Measurements from ENCODE around the gene ZNF827. TPM values are rescaled to one million over a fixed set of nuclear protein-coding genes. Genes with fewer than 3 reads are reported as not detected.

Gene ZNF827
- total RNA-seq, 2 donors from 2014 or later, result 10.3 to 37.1 TPM

DNA sequence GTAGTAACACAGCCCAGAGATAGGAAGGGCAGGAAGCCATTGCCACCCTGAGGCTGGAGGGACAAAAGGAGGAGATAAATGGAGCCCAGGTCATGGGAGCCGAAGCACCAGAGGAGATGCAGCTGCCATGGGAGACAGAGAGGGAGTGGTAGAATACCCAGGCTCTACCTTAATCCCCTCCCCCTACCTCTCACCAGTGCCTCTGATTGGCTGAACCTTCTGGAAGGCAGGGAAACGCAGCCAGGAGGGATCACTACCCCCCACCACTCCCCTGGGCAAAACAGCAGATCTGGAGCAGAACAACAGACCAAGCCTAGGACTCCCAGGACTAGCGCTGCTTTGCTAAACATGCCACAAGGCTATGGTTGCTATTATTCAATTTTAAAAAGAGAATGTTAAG, 114.2 kb downstream of the ZNF827 start:
- peaks cover 87% of the 10 kb centered on the region for H3K36me3 Mint-ChIP-seq (ENCODE audit: low read depth)

DNA sequence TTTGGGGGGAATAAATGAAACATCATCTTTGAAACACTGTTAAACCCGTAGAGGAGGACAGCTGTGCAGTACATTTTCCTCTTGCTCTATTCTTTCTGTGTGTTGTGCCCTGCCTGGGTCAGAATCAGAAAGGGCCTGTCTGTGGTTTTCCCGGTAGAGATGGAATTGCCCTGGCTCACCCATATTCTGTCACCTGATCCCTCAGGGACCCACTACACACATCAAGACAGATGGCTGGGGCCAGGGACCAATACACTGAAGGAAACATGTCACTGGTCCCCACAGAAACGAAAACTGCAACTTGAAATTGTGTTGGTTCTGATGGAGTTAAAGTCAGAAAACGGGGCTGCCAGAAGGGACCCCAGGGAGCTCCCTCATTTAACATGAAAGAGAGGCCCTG, 114.9 kb downstream of the ZNF827 start:
- Mint-ChIP-seq H3K36me3 (ENCODE audit: low read depth) (peaks cover 90% of the 10 kb centered on the region), H3K9me3 (no peaks in the 10 kb centered on the region), H3K27me3 (no peaks in the 10 kb centered on the region), H3K27ac (peak overlapping the region; percentile 33), H3K4me3 (no peak overlapping the region), H3K4me1 (peaks cover 9% of the 10 kb centered on the region)
- ATAC-seq (replicated peaks), result no peak

More for the DNA sequence above, 114.2 kb downstream of the ZNF827 start:
- ATAC-seq (replicated peaks), result no peak
- peaks cover 14% of the 10 kb centered on the region for H3K4me1 Mint-ChIP-seq
- no peaks in the 10 kb centered on the region for H3K27me3 Mint-ChIP-seq
- no peaks in the 10 kb centered on the region for H3K9me3 Mint-ChIP-seq
- H3K4me3 Mint-ChIP-seq, result no peak overlapping the region
- peak overlapping the region; percentile 33 for H3K27ac Mint-ChIP-seq

DNA sequence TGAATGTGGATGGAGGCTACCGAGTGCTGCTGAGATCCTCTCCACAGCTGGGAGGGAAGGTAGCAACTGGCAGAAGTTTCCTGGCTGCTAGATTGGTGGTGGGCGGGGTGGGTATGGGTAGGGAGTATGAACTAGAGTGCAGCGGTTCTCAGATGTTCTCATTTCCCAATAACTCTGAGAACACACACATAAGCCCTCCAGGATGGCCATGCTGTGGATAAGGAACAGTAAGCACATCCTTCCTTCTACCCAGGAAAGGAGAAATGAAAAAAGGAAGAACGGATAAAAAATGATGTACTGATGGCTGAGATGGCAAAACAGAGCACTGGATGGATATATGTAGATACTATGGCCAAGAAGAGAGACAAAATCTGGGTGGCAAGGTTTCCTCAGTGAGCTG, 116.0 kb downstream of the ZNF827 start:
- no peaks in the 10 kb centered on the region for H3K4me1 Mint-ChIP-seq
- ATAC-seq (replicated peaks), result no peak
- no peaks in the 10 kb centered on the region for H3K27me3 Mint-ChIP-seq
- H3K4me3 Mint-ChIP-seq, result no peak overlapping the region
- no peak overlapping the region for H3K27ac Mint-ChIP-seq
- peaks cover 87% of the 10 kb centered on the region for H3K36me3 Mint-ChIP-seq (ENCODE audit: low read depth)
- no peaks in the 10 kb centered on the region for H3K9me3 Mint-ChIP-seq

DNA sequence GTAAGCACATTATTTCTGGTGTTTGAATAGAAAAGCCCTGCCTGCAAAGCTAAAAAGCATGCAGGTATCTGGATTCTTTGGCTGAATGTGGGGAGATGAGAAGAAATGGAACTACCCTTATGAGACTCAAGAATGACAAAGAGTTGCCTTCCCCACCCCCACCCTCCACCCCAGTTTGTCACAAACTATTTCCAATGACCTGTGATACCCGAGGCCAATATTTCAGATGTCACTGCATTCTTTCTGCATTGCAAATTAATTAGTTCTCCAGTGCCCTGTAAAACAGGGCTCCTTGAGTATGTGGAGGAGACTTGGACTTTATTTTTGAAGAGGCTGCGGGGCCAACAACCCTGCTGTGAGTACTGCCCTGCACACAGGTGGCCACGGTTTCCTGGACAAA, 116.4 kb downstream of the ZNF827 start:
- Mint-ChIP-seq H3K9me3 (no peaks in the 10 kb centered on the region), H3K4me1 (no peaks in the 10 kb centered on the region), H3K27me3 (no peaks in the 10 kb centered on the region), H3K4me3 (no peak overlapping the region), H3K27ac (no peak overlapping the region), H3K36me3 (ENCODE audit: low read depth) (peaks cover 87% of the 10 kb centered on the region)
- no peak for ATAC-seq (replicated peaks)

DNA sequence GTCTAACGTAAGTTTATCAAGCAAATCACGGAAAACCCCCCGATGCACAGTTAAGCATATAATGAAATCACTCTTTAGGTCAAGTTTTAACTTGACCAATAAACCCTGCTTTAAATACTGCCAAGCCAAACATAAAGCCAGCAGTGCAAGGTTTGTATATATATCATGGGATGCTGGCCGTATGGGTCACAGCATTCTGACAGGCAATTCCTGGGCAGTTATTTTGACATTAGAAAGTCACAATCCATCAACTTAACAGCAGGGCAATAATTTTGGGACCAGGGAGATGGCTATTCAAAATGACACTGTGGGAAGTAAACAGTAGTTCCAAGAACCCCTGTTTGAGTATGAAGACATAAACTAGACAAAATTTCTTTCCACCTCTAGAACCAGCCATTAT, 116.9 kb downstream of the ZNF827 start:
- H3K36me3 Mint-ChIP-seq (ENCODE audit: low read depth), result peaks cover 88% of the 10 kb centered on the region
- no peaks in the 10 kb centered on the region for H3K9me3 Mint-ChIP-seq
- H3K4me1 Mint-ChIP-seq, result no peaks in the 10 kb centered on the region
- no peak overlapping the region for H3K4me3 Mint-ChIP-seq
- no peak for ATAC-seq (replicated peaks)
- no peak overlapping the region for H3K27ac Mint-ChIP-seq
- H3K27me3 Mint-ChIP-seq, result no peaks in the 10 kb centered on the region

DNA sequence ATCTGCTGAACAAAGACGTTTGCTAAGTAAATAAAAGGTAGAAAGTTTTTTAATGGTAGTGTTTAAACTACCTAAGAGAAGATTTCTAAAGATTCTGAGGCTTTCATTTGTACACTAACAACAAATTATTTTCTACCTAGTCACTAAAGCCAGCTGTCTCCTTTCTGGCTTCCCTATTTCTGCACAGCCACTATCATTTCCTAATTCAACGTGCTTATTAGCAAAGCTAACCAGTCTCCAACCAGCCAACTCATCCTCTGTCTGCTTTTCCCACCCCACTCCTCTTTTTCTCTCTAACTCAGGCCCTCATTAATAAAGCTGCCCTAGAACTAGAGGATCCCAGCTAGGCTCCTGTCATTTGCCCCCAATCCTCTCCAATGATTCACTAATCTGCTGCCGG, 118.2 kb downstream of the ZNF827 start:
- ATAC-seq (replicated peaks), result no peak
- Mint-ChIP-seq H3K4me1 (peaks cover 2% of the 10 kb centered on the region), H3K27me3 (no peaks in the 10 kb centered on the region), H3K27ac (no peak overlapping the region), H3K4me3 (no peak overlapping the region), H3K36me3 (ENCODE audit: low read depth) (peaks cover 86% of the 10 kb centered on the region), H3K9me3 (no peaks in the 10 kb centered on the region)

DNA sequence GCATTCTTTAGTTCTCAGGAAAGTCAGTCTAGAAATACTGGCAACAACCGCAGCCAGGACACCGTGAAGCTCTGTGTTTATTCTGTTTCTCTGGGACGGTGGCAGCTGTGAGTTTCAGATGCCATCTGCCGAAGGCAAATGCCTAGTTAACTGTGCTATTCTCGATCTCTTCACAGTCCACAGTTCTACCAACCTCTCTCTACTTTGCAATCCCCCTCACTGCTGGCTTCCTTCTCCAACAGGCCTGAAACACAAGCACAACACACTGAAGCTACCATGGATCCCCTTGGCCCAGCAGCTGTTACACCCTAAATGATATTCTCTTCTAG, 118.8 kb downstream of the ZNF827 start:
- peaks cover 8% of the 10 kb centered on the region for H3K4me1 Mint-ChIP-seq
- H3K36me3 Mint-ChIP-seq (ENCODE audit: low read depth), result peaks cover 86% of the 10 kb centered on the region

DNA sequence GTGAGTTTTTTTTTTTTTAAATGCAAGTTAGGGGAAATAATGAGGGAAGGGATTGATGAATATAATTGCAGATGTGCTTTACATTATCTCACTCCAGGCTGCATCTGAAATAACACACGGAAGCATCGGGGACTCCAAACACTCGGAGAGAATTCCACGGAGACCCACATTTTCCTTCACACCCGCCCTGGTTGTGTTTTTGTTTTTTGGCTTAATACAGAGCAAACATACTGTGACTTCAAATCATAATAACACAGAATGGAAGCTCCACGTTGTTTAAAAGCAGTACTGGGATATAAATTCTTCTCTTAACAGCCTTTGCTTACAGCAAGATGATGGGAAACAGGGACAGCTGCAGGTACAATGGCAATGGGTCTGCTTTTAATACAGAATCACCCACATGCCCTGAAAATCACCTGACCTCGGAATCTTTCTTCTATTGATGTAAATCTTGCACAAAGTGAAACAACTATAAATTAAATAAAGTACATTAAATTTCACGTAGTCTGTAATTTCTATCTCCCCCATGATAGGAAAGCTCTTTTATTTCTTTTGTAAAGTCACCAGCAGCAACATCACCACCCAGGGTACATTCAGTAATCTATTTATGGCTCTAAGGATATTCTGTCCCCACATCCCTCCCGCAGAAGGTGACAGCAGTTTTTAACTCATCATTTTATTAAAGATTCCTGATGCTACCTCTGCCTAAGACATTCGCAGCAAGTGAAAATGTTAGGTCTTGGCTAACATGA, 119.3 kb downstream of the ZNF827 start:
- Mint-ChIP-seq H3K36me3 (ENCODE audit: low read depth) (peaks cover 89% of the 10 kb centered on the region), H3K27me3 (no peaks in the 10 kb centered on the region), H3K9me3 (no peaks in the 10 kb centered on the region), H3K27ac (no peak overlapping the region), H3K4me1 (peaks cover 8% of the 10 kb centered on the region), H3K4me3 (no peak overlapping the region)
- ATAC-seq (replicated peaks), result no peak

More for the DNA sequence above, 118.8 kb downstream of the ZNF827 start:
- H3K27me3 Mint-ChIP-seq, result no peaks in the 10 kb centered on the region
- H3K4me3 Mint-ChIP-seq, result no peak overlapping the region
- ATAC-seq (replicated peaks), result no peak
- H3K9me3 Mint-ChIP-seq, result no peaks in the 10 kb centered on the region
- no peak overlapping the region for H3K27ac Mint-ChIP-seq

DNA sequence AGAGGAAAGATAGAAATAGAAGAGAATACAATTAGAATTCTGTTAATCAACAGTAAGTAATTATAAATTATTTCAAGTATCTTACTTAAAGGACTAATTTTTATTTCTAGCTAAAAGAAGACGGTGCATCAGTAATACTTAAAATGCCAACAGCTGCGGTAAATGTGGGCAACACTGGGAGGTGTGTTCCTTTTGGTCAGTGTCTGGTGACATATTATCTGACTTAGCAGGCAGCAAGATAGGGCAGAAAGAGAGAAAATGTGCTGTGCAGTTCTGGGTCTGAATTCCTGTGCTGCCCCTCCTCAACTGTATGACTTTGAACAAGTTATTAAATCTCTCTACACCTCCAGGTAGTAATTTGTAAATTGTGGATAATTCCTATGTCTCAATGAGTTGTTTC, 120.6 kb downstream of the ZNF827 start:
- Mint-ChIP-seq H3K27me3 (no peaks in the 10 kb centered on the region), H3K27ac (no peak overlapping the region), H3K36me3 (ENCODE audit: low read depth) (peaks cover 89% of the 10 kb centered on the region), H3K4me3 (no peak overlapping the region), H3K9me3 (no peaks in the 10 kb centered on the region), H3K4me1 (peaks cover 8% of the 10 kb centered on the region)
- no peak for ATAC-seq (replicated peaks)

DNA sequence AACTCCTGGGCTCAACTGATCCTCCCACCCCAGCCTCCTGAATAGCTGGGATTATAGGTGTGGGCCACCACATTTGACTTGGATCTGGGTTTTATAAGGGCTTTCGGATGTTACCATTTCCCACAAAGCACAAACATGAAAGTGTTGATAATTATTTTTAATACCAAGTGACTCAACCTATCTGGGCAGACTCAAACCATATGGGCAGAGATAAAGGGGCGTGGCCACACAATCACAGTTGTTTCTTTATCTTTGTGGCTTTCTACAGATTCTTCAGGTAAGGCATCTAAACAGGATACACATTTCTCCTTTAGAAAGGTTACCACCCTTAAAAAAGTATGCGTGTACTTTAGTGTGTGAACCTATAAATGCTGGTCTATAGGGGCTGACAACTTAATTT, 122.5 kb downstream of the ZNF827 start:
- Mint-ChIP-seq H3K27me3 (no peaks in the 10 kb centered on the region), H3K9me3 (no peaks in the 10 kb centered on the region), H3K36me3 (ENCODE audit: low read depth) (peaks cover 87% of the 10 kb centered on the region), H3K4me1 (peaks cover 8% of the 10 kb centered on the region), H3K4me3 (no peak overlapping the region), H3K27ac (peak overlapping the region; percentile 81)
- no peak for ATAC-seq (replicated peaks)

DNA sequence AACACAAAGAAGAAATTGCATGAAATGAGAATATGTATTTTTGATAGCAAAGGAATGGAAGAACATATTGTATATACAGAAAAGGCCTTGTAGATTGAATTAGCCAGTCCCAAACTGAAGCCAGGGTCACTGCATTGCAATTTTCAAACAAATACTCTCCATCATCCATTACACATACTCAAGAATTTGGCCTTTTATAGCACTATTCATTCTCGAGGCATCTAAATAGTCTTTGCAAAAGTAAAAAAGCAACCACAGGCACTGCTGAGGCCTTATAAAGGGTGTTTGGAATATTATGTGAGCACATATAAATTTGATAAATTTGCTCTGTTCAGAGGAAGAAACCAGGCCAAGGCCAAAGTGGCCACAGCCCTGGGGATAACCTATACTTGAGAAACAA, 123.0 kb downstream of the ZNF827 start:
- H3K9me3 Mint-ChIP-seq, result no peaks in the 10 kb centered on the region
- no peaks in the 10 kb centered on the region for H3K27me3 Mint-ChIP-seq
- no peak for ATAC-seq (replicated peaks)
- peak overlapping the region; percentile 25 for H3K4me3 Mint-ChIP-seq
- H3K4me1 Mint-ChIP-seq, result peaks cover 8% of the 10 kb centered on the region
- H3K27ac Mint-ChIP-seq, result peak overlapping the region; percentile 81
- H3K36me3 Mint-ChIP-seq (ENCODE audit: low read depth), result peaks cover 87% of the 10 kb centered on the region

DNA sequence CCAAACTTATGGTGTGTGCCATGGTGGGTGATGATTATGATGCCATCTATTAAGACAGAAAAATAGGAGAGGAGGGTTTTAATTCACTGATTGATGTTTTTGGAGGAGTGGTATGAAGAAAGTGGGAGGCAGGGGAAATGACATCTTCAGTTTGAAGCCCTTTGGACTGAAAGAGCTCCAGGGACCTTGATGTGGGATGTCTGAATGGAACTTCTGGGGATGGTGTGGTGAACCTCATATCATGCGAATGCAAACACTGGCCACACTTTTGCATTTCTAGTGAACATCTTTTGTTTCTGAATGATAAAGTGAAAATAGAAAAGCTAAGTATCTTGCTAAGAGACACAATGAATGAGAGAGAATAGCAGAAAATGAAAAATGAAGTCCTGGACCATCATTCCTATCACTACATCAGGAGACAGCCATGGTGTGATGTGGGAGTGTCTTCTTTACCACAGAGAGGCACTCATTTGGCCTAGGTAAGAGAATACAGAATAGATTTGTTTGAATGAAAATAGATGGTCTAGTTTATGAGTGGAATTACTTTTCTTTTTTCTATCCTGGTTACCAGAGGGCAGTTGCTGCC, 123.5 kb downstream of the ZNF827 start:
- H3K27me3 Mint-ChIP-seq, result no peaks in the 10 kb centered on the region
- peaks cover 13% of the 10 kb centered on the region for H3K4me1 Mint-ChIP-seq
- peaks cover 87% of the 10 kb centered on the region for H3K36me3 Mint-ChIP-seq (ENCODE audit: low read depth)
- peak overlapping the region; percentile 81 for H3K27ac Mint-ChIP-seq
- peak; percentile 86 for ATAC-seq (replicated peaks)
- peak overlapping the region; percentile 25 for H3K4me3 Mint-ChIP-seq
- peaks cover 3% of the 10 kb centered on the region for H3K9me3 Mint-ChIP-seq

DNA sequence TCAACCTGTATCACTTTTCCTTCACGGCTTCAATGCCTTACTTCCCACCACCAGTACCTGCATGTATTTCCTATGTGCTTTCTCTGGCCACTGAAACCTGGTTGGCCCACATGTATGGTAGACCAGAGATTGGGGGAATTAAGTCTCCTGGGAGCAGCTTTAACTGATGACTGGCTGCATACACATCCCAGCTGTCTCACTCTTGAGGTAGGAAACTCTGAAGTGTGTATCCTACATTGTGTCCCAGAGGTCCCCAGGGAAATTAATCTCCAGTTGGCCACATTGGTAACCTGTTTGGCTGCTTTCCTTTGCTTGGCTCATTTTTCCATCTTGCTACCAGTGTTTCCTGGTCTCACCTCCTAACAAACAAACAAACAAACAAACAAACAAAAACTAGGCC, 124.4 kb downstream of the ZNF827 start:
- H3K27me3 Mint-ChIP-seq, result no peaks in the 10 kb centered on the region
- no peak overlapping the region for H3K4me3 Mint-ChIP-seq
- no peak for ATAC-seq (replicated peaks)
- peaks cover 87% of the 10 kb centered on the region for H3K36me3 Mint-ChIP-seq (ENCODE audit: low read depth)
- peaks cover 20% of the 10 kb centered on the region for H3K4me1 Mint-ChIP-seq
- peak overlapping the region; percentile 81 for H3K27ac Mint-ChIP-seq
- H3K9me3 Mint-ChIP-seq, result peaks cover 3% of the 10 kb centered on the region

DNA sequence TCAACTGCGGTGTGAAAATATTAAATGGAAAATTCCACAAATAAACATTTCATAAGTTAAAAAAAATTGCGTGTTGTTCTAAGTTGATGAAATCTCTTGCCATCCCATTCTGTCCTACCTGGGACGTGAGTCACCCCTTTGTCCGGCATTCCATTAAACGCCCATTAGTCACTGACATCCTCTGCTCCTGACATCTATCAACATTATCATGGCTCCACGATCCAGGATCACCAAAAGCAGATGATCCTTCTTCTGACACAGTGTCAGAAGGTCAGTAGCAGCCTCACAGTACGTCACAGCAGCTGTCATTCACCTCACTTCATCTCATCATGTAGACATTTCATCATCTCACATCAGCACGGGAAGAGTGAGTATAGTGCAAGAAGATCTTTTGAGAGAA, 125.7 kb downstream of the ZNF827 start:
- no peak overlapping the region for H3K27ac Mint-ChIP-seq
- no peak for ATAC-seq (replicated peaks)
- no peak overlapping the region for H3K4me3 Mint-ChIP-seq
- H3K9me3 Mint-ChIP-seq, result peaks cover 3% of the 10 kb centered on the region
- peaks cover 26% of the 10 kb centered on the region for H3K4me1 Mint-ChIP-seq
- peaks cover 82% of the 10 kb centered on the region for H3K36me3 Mint-ChIP-seq (ENCODE audit: low read depth)
- no peaks in the 10 kb centered on the region for H3K27me3 Mint-ChIP-seq

DNA sequence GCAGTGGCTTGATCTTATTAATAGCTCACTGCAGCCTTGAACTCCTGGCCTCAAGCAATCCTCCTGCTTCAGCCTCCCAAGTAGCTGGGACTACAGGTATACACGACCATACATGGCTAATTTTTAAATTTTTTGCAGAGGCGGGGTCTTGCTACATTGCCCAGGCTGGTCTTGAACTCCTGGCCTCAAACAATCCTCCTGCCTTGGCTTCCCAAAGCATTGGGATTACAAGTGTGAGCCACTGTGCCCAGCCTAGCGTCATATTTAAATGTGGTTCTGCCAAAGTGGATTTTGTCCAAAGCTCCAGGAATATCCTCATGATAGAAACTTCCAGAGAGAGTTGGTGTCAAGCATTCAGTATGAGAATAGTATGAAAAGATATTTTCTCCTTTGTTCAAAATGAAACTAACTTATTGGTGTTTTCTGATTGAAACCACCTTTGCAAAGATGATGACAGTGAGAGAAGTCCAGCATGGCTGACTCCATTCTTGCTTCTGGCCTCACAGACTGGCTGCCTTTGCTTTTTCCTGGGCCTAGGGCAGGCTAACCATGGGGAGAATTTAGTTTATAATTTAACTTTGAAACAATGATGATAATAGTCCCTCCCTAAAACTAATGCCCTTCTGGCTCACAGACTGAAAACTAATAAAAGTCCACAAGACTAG, 129.6 kb downstream of the ZNF827 start:
- Mint-ChIP-seq H3K4me3 (peak overlapping the region; percentile 50), H3K27ac (peak overlapping the region; percentile 92), H3K9me3 (peaks cover 3% of the 10 kb centered on the region), H3K36me3 (ENCODE audit: low read depth) (peaks cover 62% of the 10 kb centered on the region), H3K4me1 (peaks cover 29% of the 10 kb centered on the region), H3K27me3 (no peaks in the 10 kb centered on the region)
- peak; percentile 22 for ATAC-seq (replicated peaks)
